NCI-H1417 (cell line): Measurements from ENCODE around the gene TREM1.
A peak's percentile ranks its signal among the peaks of the same experiment; 100 is the strongest.
"Not testable (repeated sequence)": the region's sequence is repeated elsewhere in the genome, so short reads cannot be mapped to it uniquely, and the experiment has no call there.

Experiments used
- DNase-seq, 3 experiments: peaks; one replicate each; lab custom pipeline; 2025; lab: John Stamatoyannopoulos, UW

TREM1 gene

DNA sequence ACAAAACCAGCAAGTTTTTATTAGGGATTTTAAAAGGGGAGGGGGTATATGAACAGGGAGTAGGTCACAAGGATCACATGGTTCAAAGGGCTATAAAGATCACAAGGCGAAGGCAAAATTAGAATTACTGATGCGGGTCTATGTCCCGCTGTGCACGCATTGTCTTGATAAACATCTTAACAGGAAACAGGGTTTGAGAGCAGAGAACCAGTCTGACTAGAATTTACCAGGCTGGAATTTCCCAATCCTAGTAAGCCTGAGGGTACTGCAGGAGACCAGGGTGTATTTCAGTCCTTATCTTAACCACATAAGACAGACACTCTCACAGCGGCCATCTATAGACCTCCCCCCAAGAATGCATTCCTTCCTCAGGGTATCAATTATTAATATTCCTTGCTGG is 10.8 kb upstream of the TREM1 start:
- not testable (repeated sequence) for DNase-seq

DNA sequence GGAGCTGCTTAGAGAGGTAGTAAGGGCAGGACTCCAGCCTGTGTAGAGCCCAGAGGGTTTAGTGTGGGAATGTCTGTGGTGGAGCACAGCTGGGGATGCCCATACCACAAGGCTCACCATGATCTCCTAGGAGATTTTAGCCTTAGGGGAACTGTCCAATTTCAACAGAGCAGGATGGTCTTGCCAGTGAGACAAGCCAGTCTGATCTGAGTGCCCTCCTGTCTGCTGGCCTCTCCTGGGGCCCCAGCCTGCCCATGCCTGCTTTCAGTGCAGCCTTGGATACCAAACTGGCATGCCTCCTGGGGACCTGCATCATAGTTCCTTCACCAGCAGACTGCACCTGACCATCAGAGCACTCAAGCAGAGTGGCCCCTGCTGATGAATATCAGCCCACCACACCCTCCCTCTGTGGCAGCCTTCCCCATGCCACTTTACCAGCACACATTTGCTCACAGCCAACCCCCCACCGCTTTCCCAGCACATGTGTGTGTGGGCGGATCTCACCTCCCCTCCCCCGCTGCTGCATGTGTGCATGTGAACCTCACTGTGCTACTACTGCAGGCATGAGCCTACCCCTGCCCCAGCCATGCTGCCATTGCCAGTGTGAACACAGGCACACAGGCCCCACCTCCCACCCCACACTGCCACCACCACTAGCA is 7.9 kb upstream of the TREM1 start:
- DNase-seq, result peak in 2 of 3 experiments; percentile 5 to 35

DNA sequence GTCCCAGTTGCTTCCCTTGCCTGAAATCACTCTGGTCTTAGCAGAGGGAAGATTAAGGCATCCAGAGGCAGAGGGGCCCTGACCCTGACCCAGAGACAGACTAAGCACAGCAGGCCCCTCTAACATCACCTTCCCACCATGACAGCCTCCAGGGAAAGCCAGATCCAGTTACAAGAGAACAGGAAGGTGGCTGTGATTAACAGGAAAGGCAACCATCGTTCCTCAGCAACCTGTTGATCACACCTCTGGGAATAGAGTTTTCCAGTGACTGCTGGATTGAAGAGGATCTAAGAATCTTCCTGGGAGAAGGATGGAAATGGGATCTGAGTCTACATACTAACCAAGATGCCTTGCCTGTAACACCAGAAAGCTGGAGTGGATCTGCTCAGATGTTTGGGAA is 5.2 kb upstream of the TREM1 start:
- DNase-seq, result peak in 1 of 3 experiments; percentile 35

GRCh38 chr6:41289815-41290214 is 3.3 kb upstream of the TREM1 start:
- peak in 2 of 3 experiments; percentile 29 to 40 for DNase-seq

- no peak for DNase-seq
These were observed 2.3 kb upstream of the TREM1 start for GRCh38 chr6:41288754-41289129.

- DNase-seq, result peak; percentile 71 to 97 (median 89)
These were observed 1.7 kb upstream of the TREM1 start for GRCh38 chr6:41288030-41288753.

DNA sequence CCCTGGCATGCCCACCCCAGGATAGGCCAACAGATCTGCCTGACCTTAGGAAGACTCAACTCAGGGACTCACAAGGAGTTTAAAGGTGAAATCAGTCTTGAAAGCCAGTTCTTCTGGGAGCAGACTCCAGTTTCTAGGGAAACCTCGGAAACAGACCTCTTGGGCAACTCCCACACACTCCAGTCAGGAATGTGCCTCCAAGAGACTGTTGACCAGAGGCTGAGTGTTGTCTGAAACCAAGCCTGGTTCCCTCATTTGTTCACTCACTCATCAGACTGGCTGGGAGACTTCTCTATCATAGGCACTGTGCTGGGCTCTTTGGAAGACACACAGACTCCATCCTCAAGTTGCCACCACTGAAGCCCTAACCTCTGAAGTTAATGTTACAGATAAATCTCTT is 1.8 kb downstream of the TREM1 start:
- peak in 2 of 3 experiments; percentile 7 to 60 for DNase-seq

DNA sequence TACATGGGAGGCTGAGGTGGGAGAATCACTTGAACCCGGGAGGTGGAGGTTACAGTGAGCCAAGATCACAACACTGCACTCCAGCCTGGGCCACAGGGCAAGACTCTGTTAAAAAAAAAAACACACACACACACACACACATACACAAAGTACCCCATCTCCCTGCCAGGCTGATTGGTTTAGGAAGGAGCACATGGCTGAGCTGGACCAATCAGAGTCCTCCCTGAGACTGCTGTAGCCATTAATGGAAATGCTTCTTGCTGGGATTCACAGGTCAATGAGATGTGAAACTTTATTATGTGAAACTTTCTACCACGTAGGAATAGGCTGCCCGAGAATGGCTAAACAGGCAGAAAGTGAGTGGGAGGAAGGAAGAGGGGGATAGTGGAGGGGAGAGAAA is 2.9 kb downstream of the TREM1 start:
- no peak for DNase-seq

- no peak for DNase-seq
These were observed 6.0 kb downstream of the TREM1 start for GRCh38 chr6:41280381-41281057.

- DNase-seq, result peak; percentile 71 to 87 (median 86)
These were observed 7.6 kb downstream of the TREM1 start for GRCh38 chr6:41278699-41279405.

GRCh38 chr6:41277605-41278004 is 8.9 kb downstream of the TREM1 start:
- DNase-seq, result no peak

GRCh38 chr6:41275489-41275888 is 11.0 kb downstream of the TREM1 start:
- no peak for DNase-seq

GRCh38 chr6:41274256-41274655 is 12.2 kb downstream of the TREM1 start:
- no peak for DNase-seq

DNA sequence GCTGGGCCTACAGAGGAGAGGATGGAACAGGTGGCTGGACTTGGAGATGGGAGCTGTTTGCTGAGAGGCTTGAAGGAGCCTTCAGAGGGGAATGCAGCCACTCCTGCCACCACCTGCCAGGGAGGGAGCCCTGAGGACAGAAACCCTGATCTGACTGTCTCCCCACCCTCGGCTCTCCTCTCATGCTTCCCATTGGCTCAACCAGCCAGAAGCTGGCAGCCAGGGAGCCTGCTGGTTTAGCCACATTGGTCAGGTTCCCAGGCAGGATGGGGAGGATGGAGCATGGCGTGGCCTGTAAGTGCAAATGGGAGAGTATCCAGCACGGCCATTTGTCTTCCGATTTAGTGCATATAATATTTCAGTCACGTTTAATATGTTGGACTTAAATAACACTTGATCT is 12.8 kb downstream of the TREM1 start:
- peak in 1 of 3 experiments; percentile 70 for DNase-seq

- DNase-seq, result no peak
These were observed 13.8 kb downstream of the TREM1 start for GRCh38 chr6:41272591-41273240.

DNA sequence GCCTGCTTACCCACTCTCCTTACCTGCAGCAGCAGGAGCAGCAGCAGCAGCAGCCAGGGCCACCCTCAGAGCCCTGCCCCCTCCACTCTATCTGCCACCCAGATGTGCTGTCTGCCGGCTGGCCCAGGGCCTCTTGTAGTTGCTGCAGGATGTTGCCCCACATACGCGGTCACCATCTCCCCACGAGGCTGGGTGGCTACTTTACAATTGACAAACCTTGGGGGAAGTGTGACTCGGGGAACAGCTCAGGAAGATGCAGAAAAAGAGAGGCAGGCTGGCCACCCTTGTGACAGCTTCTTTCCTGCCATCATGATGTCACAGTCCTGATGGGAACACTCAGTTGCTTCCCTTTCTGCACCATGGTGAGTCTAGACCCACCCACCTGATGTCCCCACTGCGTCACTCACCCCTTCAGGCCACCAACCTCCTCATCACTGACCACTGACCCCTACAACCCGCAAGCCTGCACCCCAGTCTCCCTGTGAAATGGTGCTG is 14.5 kb downstream of the TREM1 start:
- DNase-seq, result no peak

- no peak for DNase-seq
These were observed 16.8 kb downstream of the TREM1 start for GRCh38 chr6:41269716-41270115.

GRCh38 chr6:41269166-41269565 is 17.3 kb downstream of the TREM1 start:
- DNase-seq, result no peak

- no peak for DNase-seq
These were observed 18.0 kb downstream of the TREM1 start for GRCh38 chr6:41268478-41268877.

DNA sequence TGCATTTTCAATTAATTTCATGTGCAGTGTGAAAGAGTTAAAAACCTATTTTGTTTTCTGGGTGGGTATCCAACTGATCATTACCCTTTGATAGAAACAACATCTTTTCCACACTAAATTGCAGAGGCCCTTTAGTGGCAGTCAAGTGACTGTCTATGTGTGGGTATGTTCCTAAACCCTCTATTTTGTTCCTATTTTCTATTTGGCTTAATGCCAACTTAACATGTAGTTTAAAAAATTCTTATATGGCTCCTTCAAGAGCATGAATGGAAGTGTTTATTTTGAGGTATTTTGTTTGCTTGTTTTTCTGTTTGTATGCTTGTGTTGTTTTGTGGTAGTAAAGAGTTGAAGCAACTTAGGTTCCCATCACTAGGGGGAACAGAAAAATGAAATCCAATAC is 19.9 kb downstream of the TREM1 start:
- DNase-seq, result no peak

DNA sequence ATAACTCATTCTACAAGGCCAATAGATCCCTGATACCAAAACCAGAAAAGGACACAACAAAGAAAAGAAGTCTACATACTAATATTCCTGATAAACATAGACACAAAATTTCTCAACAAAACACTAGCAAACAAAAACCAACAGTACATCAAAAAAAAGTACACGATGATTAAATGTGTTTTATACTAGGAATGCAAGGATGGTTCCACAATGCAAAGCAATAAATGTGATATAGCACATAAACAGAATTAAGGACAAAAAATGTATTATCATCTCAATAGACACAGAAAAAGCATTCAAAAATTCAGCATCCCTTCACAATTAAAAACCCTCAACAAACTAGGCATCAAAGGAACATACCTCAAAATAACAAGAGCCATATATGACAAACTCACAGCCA is 23.2 kb downstream of the TREM1 start:
- no peak for DNase-seq

- DNase-seq, result no peak
These were observed 24.1 kb downstream of the TREM1 start for GRCh38 chr6:41262401-41262800.
